ENCODE measurements around the gene KIF2B.

DNA sequence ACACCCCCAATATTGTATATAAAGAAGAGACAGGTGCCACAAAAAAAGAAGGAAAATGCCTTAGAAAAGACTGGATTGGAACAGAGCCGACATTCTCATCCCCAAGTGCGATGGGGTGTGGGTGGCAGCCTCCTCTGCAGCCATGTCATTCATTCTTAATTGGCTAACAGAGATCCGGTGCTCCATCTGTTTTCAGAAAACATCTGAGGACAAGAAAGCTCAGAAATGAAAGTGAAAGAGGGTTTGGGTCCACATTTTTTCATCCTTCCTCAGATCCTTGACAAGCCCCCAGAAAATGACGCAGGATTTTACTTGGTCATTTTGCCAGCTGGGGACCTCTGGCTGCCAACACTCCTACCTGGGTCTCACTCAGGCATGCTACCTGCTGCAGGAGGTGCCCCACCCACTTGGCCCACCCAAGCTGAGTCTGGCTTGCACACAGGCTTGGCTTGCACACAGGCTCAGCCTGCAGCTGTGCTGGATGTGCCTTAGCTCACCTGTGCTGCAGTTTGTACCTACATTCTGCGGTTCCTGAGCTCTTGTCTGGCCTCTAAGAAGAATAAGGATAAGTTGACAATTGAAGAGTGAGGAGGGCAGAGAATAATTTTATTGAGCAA lies 21.9 kb downstream of the KIF2B start:
- TF ChIP-seq POLR2A (IDR thresholded peaks at IDR 0.05) = no peak
- TF ChIP-seq, protein P1, sequence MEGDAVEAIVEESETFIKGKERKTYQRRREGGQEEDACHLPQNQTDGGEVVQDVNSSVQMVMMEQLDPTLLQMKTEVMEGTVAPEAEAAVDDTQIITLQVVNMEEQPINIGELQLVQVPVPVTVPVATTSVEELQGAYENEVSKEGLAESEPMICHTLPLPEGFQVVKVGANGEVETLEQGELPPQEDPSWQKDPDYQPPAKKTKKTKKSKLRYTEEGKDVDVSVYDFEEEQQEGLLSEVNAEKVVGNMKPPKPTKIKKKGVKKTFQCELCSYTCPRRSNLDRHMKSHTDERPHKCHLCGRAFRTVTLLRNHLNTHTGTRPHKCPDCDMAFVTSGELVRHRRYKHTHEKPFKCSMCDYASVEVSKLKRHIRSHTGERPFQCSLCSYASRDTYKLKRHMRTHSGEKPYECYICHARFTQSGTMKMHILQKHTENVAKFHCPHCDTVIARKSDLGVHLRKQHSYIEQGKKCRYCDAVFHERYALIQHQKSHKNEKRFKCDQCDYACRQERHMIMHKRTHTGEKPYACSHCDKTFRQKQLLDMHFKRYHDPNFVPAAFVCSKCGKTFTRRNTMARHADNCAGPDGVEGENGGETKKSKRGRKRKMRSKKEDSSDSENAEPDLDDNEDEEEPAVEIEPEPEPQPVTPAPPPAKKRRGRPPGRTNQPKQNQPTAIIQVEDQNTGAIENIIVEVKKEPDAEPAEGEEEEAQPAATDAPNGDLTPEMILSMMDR (IDR thresholded peaks at IDR 0.05) = no peak

All from tibial nerve (tissue), 3 donors.